ENCODE data around the gene ZSCAN5C.
"Not testable (repeated sequence)": the region's sequence is repeated elsewhere in the genome, so short reads cannot be mapped to it uniquely, and the experiment has no call there.

ZSCAN5C gene

GRCh38 chr19:56176881-56177280 is 25.2 kb upstream of the ZSCAN5C start:
- TF ChIP-seq ZFX (IDR thresholded peaks at IDR 0.05; ENCODE audit: borderline replicate concordance), result no peak
- TF ChIP-seq CTCF (IDR thresholded peaks at IDR 0.05), result no peak
- no peak overlapping the region for H3K27ac ChIP-seq

GRCh38 chr19:56177564-56178243 is 24.4 kb upstream of the ZSCAN5C start:
- H3K27ac ChIP-seq, result no peak overlapping the region

GRCh38 chr19:56189785-56190184 is 12.3 kb upstream of the ZSCAN5C start:
- no peak overlapping the region for H3K27ac ChIP-seq
- TF ChIP-seq CTCF (IDR thresholded peaks at IDR 0.05), result no peak
- TF ChIP-seq ZFX (IDR thresholded peaks at IDR 0.05; ENCODE audit: borderline replicate concordance), result no peak

More at GRCh38 chr19:56177564-56178243, 24.4 kb upstream of the ZSCAN5C start:
- TF ChIP-seq ZFX (IDR thresholded peaks at IDR 0.05; ENCODE audit: borderline replicate concordance) (no peak), CTCF (IDR thresholded peaks at IDR 0.05) (no peak)

GRCh38 chr19:56191115-56191514 is 11.0 kb upstream of the ZSCAN5C start:
- TF ChIP-seq CTCF (IDR thresholded peaks at IDR 0.05) (no peak), ZFX (IDR thresholded peaks at IDR 0.05; ENCODE audit: borderline replicate concordance) (no peak)
- H3K27ac ChIP-seq, result no peak overlapping the region

GRCh38 chr19:56191711-56192110 is 10.4 kb upstream of the ZSCAN5C start:
- TF ChIP-seq ZFX (IDR thresholded peaks at IDR 0.05; ENCODE audit: borderline replicate concordance) (no peak), CTCF (IDR thresholded peaks at IDR 0.05) (no peak)
- no peak overlapping the region for H3K27ac ChIP-seq

GRCh38 chr19:56193981-56194640 is 8.0 kb upstream of the ZSCAN5C start:
- no peak overlapping the region for H3K27ac ChIP-seq
- TF ChIP-seq ZFX (IDR thresholded peaks at IDR 0.05; ENCODE audit: borderline replicate concordance) (no peak), CTCF (IDR thresholded peaks at IDR 0.05) (no peak)

- not testable (repeated sequence) for H3K27ac ChIP-seq
These were observed 4.4 kb upstream of the ZSCAN5C start, which contains the start of gene ZSCAN5B for GRCh38 chr19:56197646-56198045. Gene ZSCAN5B (minus strand): TSS chr19:56197783. CDS start chr19:56193052, 4,731 bp downstream.
